Measurements from ENCODE around the gene PFN3.

PFN3 gene

GRCh38 chr5:177437623-177438022 lies 37.2 kb upstream of the PFN3 start:
- no peak for DNase-seq

DNA sequence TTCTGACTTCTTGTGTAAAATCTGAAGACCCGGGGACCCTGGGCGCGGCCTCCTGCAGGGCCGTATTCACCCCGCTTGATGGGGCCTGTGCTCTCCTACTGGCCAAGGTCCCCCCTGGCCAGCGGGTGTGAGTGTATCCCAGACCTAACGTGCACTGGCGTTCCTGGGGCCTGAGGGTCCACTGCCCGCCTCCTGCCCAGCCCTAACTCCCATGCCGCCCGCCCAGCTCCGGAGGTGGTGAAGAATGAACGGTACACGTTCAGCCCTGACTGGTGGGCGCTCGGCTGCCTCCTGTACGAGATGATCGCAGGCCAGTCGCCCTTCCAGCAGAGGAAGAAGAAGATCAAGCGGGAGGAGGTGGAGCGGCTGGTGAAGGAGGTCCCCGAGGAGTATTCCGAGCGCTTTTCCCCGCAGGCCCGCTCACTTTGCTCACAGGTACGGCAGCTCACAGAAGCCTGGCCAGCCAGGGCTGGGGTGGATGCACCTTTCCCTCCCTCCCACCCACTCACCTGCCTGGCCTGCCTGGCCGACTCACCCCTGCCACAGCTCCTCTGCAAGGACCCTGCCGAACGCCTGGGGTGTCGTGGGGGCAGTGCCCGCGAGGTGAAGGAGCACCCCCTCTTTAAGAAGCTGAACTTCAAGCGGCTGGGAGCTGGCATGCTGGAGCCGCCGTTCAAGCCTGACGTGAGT lies 35.5 kb upstream of the PFN3 start:
- DNase-seq, result no peak

DNA sequence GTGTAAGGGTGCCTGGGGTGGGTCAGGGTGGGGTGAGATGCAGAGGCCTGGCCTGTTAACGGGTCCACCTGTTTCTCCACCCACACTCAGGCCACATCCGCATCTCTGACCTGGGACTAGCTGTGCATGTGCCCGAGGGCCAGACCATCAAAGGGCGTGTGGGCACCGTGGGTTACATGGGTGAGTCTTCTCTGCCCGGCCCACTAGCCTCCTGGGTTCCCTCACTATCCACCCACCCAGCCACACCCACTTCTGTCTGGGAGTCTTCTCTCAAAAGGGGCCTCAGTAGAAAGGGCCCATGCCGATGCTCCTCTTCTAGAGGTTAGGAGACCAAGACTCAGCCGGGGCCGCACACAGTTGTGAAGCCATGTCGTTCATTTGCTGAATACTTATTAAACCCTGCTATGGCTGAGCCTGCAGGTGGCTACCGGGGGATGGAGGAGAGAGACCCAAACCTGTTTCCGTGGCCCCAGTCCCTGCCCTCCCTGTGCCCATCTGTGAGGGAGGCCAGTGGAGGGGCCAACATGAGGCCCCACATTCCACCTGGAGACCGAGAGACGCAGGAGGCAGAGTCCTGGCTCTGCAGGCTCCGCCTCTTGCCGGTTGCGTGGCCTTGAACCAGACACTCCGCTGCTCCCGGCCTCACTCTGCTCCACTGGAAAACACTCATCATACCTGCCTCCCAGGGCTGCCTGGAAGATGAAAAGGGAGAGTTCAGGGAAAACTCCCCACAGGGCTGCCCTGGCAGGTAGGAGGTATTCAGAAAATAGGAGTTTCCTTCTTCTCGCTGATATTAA lies 34.7 kb upstream of the PFN3 start:
- DNase-seq, result no peak

DNA sequence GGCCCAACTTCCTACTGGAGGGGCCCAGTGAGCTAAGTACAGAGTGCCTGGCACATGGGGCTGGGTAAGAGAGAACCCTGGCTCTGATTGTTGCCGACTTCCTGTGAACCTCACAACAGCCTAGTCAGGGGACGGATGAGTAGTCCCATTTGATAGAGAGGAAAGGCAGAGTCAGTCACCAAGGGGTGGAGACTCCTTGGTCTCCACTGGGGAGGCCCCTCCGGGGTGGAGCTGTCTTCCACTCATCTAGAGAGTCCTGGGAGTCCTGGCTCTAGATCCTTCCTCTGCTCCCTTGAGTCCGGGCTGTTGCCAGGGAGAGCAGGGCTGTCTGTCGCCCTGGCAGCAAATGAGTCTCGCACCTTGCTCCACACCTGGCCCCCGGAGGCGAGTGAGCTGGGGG lies 34.0 kb upstream of the PFN3 start:
- no peak for DNase-seq

DNA sequence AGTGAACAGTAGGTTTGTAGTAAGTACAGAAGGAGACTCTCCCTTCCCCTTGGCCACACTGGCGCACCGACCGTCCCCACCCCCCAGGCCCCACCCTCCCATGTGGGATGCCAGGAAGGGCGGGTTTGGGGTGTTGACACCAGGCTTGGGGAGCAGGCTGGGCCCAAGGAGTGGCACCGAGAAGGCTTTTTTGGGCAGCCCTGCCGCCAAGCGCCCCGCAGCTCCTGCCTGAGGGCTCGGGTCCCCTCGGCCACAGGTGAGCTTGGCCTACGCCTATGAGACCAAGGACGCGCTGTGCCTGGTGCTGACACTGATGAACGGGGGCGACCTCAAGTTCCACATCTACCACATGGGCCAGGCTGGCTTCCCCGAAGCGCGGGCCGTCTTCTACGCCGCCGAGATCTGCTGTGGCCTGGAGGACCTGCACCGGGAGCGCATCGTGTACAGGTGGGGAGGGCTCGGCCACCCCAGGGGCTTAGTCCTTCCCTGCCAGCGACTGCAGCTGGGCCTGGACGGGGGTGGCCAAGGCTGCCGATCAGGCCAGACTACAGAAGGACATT lies 33.3 kb upstream of the PFN3 start:
- DNase-seq, result no peak

GRCh38 chr5:177432839-177433657 lies 32.6 kb upstream of the PFN3 start:
- DNase-seq, result no peak

GRCh38 chr5:177432143-177432838 lies 31.8 kb upstream of the PFN3 start:
- no peak for DNase-seq

DNA sequence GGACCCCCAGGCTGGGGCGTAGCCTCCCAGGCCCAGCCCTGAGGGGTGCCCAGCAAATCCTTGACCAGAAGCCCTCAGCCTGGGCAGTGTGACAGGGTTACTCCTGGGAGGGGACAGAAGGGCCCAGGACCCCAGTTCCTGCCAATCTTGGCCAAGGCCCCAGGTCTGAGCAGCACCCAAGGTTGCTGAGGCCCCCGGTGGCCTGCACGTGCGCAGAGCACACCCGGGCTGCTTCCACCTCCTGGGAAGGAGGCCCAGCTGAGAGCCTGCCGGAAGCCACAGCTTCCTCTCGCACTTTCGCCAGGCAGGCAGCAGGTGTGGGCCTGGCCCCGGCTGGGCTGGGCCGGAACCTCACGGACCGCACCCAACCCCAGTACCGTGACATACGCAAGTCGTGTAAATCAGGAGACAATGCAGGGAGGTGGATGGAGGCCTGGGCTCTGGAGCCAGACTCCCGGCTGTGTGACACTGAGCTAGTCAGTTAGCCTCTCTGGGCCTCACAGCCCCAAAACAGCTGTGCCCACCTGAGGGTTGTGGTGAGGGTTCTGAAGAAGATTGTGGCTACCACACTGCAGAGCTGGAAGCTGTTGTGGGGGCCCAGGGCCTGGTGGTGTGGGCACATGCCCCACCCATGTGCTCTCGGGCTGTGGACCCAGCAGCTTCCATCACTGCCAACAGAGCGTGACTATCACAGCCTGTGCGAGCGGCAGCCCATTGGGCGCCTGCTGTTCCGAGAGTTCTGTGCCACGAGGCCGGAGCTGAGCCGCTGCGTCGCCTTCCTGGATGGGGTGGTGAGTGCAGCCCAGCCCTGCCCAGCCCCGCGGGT lies 31.1 kb upstream of the PFN3 start:
- no peak for DNase-seq

GRCh38 chr5:177430972-177431316 lies 30.5 kb upstream of the PFN3 start:
- no peak for DNase-seq

GRCh38 chr5:177430140-177430951 lies 29.9 kb upstream of the PFN3 start:
- no peak for DNase-seq

- DNase-seq, result no peak
These were observed 29.0 kb upstream of the PFN3 start for GRCh38 chr5:177429248-177430040.

- no peak for DNase-seq
These were observed 28.2 kb upstream of the PFN3 start for GRCh38 chr5:177428574-177429217.

- DNase-seq, result no peak
These were observed 27.6 kb upstream of the PFN3 start for GRCh38 chr5:177427919-177428573.

GRCh38 chr5:177427211-177427822 lies 26.9 kb upstream of the PFN3 start:
- DNase-seq, result no peak

- no peak for DNase-seq
These were observed 26.2 kb upstream of the PFN3 start, which contains the start of gene GRK6 for GRCh38 chr5:177426566-177427210. Gene GRK6, plus strand, starts transcription at chr5:177426676. Its CDS starts 170 bp downstream, at chr5:177426846.

- DNase-seq, result peak; percentile 99
These were observed 25.5 kb upstream of the PFN3 start for GRCh38 chr5:177425801-177426565.

DNA sequence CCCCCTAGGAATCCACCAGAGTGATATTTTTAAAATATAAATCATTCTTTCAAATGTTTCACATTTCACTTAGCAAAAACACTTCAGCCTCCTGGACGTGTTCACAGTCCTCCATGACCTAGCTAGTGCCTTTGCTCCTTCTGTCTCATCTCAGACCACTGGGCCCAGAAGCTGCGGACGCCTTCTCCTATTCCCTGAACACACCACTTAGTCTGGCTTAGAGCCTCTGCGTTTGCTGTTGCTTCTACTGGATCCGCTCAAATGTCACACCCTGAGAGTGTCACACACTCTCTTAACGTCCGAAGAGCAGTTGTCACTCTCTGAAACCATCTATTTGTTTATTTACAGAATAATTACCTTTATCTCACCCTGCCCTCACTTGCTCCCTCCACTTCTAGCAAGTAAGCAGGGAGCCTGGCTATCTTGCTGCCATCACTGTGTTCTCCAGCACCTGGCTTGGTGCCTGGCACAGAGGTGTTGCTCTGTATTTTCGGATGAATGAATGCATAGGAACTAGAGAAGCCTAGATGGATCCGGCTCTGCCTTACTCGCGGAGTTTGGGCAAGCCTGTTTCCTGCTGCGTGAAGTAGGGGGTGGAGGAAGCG lies 24.8 kb upstream of the PFN3 start:
- no peak for DNase-seq

All from NCI-H1694 (cell line).